Epithelial cell of proximal tubule (primary cell): ENCODE measurements around the gene IDH2. TPM values are rescaled to one million over a fixed set of nuclear protein-coding genes. Genes with fewer than 3 reads are reported as not detected.
"Not testable (repeated sequence)": the region's sequence is repeated elsewhere in the genome, so short reads cannot be mapped to it uniquely, and the experiment has no call there.

Source experiments
- DNase-seq: peaks from one replicate; pipeline ENCODE4 v3.0.0-alpha.2; 2011; ENCODE audit warnings: low read depth
- H3K4me3 ChIP-seq: 2 replicates; pipeline ENCODE4 v1.5.1; 2011; ENCODE audit warnings: low read depth, mild to moderate bottlenecking, low read length
- CTCF ChIP-seq: conservative IDR thresholded peaks from 2 replicates; pipeline ENCODE4 v1.5.1; 2012; ENCODE audit warnings: low read depth, mild to moderate bottlenecking, low read length
- total RNA-seq: library from RNA; depleted of rRNA; stranded (reverse); fragments of >200 nt; gene quantifications from 2 replicates; pipeline ENCODE4 v1.2.3, GENCODE V29; 2015

The IDH2 gene
- total RNA-seq, 1 donor from 2014 or later, result 170 TPM

- no peak for DNase-seq
- TF ChIP-seq CTCF, result no peak
- H3K4me3 ChIP-seq, result no peak overlapping the region
These were observed 40.2 kb upstream of the IDH2 start for GRCh38 chr15:90142216-90143165.

- no peak overlapping the region for H3K4me3 ChIP-seq
- no peak for DNase-seq
- no peak for TF ChIP-seq CTCF
These were observed 39.4 kb upstream of the IDH2 start for GRCh38 chr15:90141646-90142045.

- not testable (repeated sequence) for H3K4me3 ChIP-seq, DNase-seq
These were observed 37.3 kb upstream of the IDH2 start for GRCh38 chr15:90139549-90139948.

GRCh38 chr15:90138071-90138833, 36.0 kb upstream of the IDH2 start:
- no peak for DNase-seq
- TF ChIP-seq CTCF, result no peak
- no peak overlapping the region for H3K4me3 ChIP-seq

GRCh38 chr15:90132437-90132836, 30.2 kb upstream of the IDH2 start:
- TF ChIP-seq CTCF, result no peak
- no peak for DNase-seq
- no peak overlapping the region for H3K4me3 ChIP-seq

- TF ChIP-seq CTCF, result no peak
- DNase-seq, result no peak
- H3K4me3 ChIP-seq, result no peak overlapping the region
These were observed 29.6 kb upstream of the IDH2 start for GRCh38 chr15:90131848-90132247.

GRCh38 chr15:90130291-90130690, 28.0 kb upstream of the IDH2 start:
- no peak for DNase-seq
- no peak overlapping the region for H3K4me3 ChIP-seq
- TF ChIP-seq CTCF, result no peak
